AG04450 (cell line): ENCODE data around the gene MUS81. TPM values are rescaled to one million over a fixed set of nuclear protein-coding genes. Genes with fewer than 3 reads are reported as not detected.
"Not testable (repeated sequence)": the region's sequence is repeated elsewhere in the genome, so short reads cannot be mapped to it uniquely, and the experiment has no call there.

ENCODE experiments used
- CTCF ChIA-PET: fragments of 300-600, 350-600 bp; formaldehyde crosslinking; extraction: SDS; loops from one replicate; lab custom pipeline; 2022; ENCODE audit warnings: antibody characterized with exemption, inconsistent platforms; lab: Charles Lee
- POLR2A ChIA-PET: fragments of 350-600 bp; formaldehyde crosslinking; extraction: SDS; loops from one replicate; lab custom pipeline; 2021; ENCODE audit warnings: antibody characterized with exemption, inconsistent platforms; lab: Yijun Ruan, JAX
- DNase-seq: peaks from one replicate; pipeline ENCODE4 v3.0.0-alpha.2; 2011; ENCODE audit warnings: low read depth, low spot score
- H3K27ac ChIP-seq: one replicate; pipeline ENCODE4 v1.5.1; 2012; ENCODE audit warnings: low read depth, low read length, control low read depth
- H3K27me3 ChIP-seq: one replicate; pipeline ENCODE4 v1.6.0; 2012; ENCODE audit warnings: low read length; ENCODE audit not compliant: control insufficient read depth, insufficient read depth
- H3K4me3 ChIP-seq: 2 replicates; pipeline ENCODE4 v1.5.1; 2011; ENCODE audit warnings: mild to moderate bottlenecking, low read depth, low read length, control low read depth
- H3K9me3 ChIP-seq: 2 replicates; pipeline ENCODE4 v1.5.1; 2012; ENCODE audit warnings: low read length; ENCODE audit not compliant: control insufficient read depth, insufficient read depth
- polyA plus RNA-seq: library from polyadenylated mRNA; depleted of rRNA; stranded (reverse); fragments of >200 nt; gene quantifications from 2 replicates; pipeline ENCODE4 v1.2.3, GENCODE V29; 2011
- TF ChIP-seq, protein P1 (sequence below): IDR thresholded peaks from 2 replicates; pipeline ENCODE4 v1.5.1; 2011; ENCODE audit warnings: low read depth, low read length, control low read depth, inconsistent platforms

Gene MUS81
- polyA plus RNA-seq, 1 experiment, result 23.8 TPM

DNA sequence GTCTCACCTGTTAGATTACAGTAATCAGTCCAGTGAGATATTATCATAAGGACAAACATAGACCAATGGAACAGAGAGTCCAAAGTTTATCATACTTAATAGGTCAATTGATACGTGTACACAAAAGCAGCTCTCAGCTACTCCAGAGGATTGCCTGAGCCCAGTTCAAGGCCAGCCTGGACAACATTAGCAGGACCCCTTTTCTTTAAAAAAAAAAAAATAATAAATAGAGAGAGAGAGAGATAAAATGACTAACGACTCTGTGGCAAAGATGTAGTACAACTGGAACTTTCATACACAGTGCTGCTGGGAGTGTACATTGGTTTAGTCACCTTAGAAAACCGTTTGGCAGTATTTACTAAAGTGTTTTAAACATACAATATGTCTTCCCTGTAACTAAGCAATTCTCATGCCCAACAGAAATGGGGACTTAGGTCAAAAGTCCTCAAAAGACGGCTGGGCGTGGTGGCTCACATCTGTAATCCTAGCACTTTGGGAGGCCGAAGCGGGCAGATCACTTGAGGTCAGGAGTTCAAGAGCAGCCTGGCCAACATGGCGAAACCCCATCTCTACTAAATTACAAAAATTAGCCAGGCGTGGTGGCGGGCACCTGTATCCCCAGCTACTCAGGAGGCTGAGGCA is 15.9 kb upstream of the MUS81 start:
- no peaks in the 10 kb centered on the region for H3K27me3 ChIP-seq
- POLR2A ChIA-PET, result interaction anchor here (0.7 to 0.9 kb wide), 3 partner anchors 11 to 44 kb away, joined by 4 to 16 read pairs (median 12); partner anchors contain the start of genes FIBP and SNX32
- H3K4me3 ChIP-seq, result no peak overlapping the region
- CTCF ChIA-PET, result no interaction called here
- no peak for DNase-seq
- H3K27ac ChIP-seq, result no peak overlapping the region
- no peaks in the 10 kb centered on the region for H3K9me3 ChIP-seq
- TF ChIP-seq, protein P1, sequence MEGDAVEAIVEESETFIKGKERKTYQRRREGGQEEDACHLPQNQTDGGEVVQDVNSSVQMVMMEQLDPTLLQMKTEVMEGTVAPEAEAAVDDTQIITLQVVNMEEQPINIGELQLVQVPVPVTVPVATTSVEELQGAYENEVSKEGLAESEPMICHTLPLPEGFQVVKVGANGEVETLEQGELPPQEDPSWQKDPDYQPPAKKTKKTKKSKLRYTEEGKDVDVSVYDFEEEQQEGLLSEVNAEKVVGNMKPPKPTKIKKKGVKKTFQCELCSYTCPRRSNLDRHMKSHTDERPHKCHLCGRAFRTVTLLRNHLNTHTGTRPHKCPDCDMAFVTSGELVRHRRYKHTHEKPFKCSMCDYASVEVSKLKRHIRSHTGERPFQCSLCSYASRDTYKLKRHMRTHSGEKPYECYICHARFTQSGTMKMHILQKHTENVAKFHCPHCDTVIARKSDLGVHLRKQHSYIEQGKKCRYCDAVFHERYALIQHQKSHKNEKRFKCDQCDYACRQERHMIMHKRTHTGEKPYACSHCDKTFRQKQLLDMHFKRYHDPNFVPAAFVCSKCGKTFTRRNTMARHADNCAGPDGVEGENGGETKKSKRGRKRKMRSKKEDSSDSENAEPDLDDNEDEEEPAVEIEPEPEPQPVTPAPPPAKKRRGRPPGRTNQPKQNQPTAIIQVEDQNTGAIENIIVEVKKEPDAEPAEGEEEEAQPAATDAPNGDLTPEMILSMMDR, result no peak

DNA sequence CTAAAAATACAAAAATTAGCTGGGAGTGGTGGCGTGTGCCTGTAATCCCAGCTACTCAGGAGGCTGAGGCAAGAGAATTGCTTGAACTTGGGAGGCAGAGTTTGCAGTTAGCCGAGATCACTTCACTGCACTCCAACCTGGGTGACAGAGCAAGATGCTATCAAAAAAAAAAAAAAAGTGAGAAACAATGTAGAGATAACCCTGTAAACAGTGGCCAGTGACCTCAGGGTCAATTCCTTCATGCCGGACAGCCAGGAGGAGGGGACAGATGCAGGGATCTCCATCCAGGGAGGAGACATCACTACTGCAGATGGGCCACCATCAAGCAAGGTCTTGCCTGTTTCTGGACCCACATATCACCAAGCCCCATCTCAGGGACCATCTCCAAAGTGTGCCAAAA is 12.5 kb upstream of the MUS81 start:
- POLR2A ChIA-PET, result interaction anchor here (0.7 to 5.0 kb wide), 2 partner anchors 11 to 63 kb away, joined by 3 to 40 read pairs; partner anchors contain the start of genes CFL1 and MUS81
- TF ChIP-seq, protein P1, result no peak
- no peak overlapping the region for H3K27ac ChIP-seq
- H3K27me3 ChIP-seq, result no peaks in the 10 kb centered on the region
- no peak overlapping the region for H3K4me3 ChIP-seq
- no peak for DNase-seq
- peaks cover 18% of the 10 kb centered on the region; the same call in 1 of the 2 replicates for H3K9me3 ChIP-seq
- CTCF ChIA-PET, result interaction anchor here (0.7 kb wide), 1 partner anchor 271 kb away, joined by 3 read pairs; no protein-coding TSS in a partner anchor

DNA sequence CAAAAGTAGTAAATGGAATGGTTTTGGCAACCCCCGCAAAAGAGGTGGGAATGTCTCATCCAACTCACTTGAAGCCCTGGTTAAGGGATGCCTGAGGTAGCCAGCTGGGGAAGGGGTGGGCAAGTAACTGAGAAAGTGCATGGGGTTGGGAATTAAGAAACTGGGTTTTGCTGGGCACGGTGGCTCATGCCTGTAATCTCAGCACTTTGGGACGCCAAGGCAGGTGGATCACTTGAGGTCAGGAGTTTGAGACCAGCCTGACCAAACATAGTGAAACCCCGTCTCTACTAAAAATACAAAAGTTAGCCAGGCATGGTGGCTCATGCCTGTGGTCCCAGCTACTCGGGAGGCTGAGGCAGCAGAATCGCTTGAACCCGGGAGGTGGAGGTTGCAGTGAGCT is 11.5 kb upstream of the MUS81 start:
- not testable (repeated sequence) for DNase-seq, H3K27me3 ChIP-seq, H3K27ac ChIP-seq, H3K4me3 ChIP-seq
- POLR2A ChIA-PET, result interaction anchor here (0.6 to 5.0 kb wide), 4 partner anchors 11 to 264 kb away, joined by 3 to 40 read pairs (median 5); partner anchors contain the start of genes CFL1, MUS81 and SNX32
- CTCF ChIA-PET, result interaction anchor here (1.1 to 1.9 kb wide), 2 partner anchors 11 to 36 kb away, joined by 3 to 9 read pairs; partner anchors contain the start of gene MUS81
- H3K9me3 ChIP-seq, result peaks cover 18% of the 10 kb centered on the region; the same call in 1 of the 2 replicates

DNA sequence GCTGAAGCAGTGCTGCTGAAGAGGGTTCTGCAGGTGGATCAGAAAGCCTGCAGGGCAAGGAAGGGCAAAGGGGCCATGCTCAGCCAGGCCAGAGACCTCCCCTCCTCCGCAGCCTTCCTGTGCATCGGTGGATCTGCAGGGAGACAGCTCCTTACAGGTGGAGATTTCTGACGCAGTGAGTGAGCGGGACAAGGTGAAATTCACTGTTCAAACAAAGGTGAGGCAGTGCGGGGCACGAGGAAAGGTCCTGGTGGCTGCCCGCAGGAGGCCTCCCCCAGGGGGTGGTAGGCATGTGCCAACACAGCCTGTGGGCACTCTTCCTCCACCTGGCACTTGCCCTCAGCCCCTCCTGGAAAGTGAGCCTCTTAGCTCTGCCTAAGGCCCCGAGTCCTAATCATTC is 10.9 kb upstream of the MUS81 start:
- H3K27me3 ChIP-seq, result no peaks in the 10 kb centered on the region
- DNase-seq, result no peak
- TF ChIP-seq, protein P1, result no peak
- CTCF ChIA-PET, result interaction anchor here (1.1 to 1.9 kb wide), 2 partner anchors 10 to 36 kb away, joined by 3 to 9 read pairs; partner anchors contain the start of gene MUS81
- no peak overlapping the region for H3K27ac ChIP-seq
- H3K9me3 ChIP-seq, result peaks cover 18% of the 10 kb centered on the region; the same call in 1 of the 2 replicates
- no peak overlapping the region for H3K4me3 ChIP-seq
- POLR2A ChIA-PET, result interaction anchor here (1.0 to 5.0 kb wide), 3 partner anchors 10 to 137 kb away, joined by 3 to 40 read pairs (median 5); partner anchors contain the start of genes CFL1 and MUS81

DNA sequence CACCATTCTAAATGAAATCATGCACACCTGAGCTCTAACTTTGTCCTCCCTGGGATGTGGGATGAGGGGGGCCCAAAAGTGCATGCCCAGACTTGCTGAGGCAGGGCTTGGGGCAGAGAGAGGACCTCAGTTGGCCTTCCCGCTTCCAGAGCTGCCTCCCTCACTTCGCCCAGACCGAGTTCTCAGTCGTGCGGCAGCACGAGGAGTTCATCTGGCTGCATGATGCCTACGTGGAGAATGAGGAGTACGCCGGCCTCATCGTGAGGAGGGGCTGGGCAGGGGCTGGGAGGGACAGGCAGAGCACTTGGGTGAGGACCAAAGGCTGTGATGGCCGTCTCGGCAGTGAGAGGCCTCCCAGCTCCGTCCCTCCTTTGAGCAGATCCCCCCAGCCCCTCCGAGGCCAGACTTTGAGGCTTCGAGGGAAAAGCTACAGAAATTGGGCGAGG is 10.4 kb upstream of the MUS81 start:
- H3K27me3 ChIP-seq, result no peaks in the 10 kb centered on the region
- TF ChIP-seq, protein P1, result no peak
- ChIA-PET CTCF (interaction anchor here (0.6 to 1.9 kb wide), 2 partner anchors 35 to 136 kb away, joined by 3 to 9 read pairs; no protein-coding TSS in a partner anchor), POLR2A (interaction anchor here (0.8 to 5.0 kb wide), 5 partner anchors 9 to 137 kb away, joined by 3 to 40 read pairs (median 5); partner anchors contain the start of genes CFL1 and MUS81)
- no peak overlapping the region for H3K27ac ChIP-seq
- DNase-seq, result no peak
- H3K4me3 ChIP-seq, result no peak overlapping the region
- peaks cover 18% of the 10 kb centered on the region; the same call in 1 of the 2 replicates for H3K9me3 ChIP-seq
